HG03460 (cell line): ENCODE data around the gene METRN.
"Not testable (repeated sequence)": the region's sequence is repeated elsewhere in the genome, so short reads cannot be mapped to it uniquely, and the experiment has no call there.

Experiments used
- ATAC-seq: cut with Tn5 transposase; IDR thresholded peaks from one replicate; pipeline ENCODE4 v1.9.1; 2021; ENCODE audit not compliant: unreplicated experiment

Gene METRN

GRCh38 chr16:708959-709358 lies 6.0 kb upstream of the METRN start:
- no peak for ATAC-seq

GRCh38 chr16:709566-710499 lies 5.1 kb upstream of the METRN start:
- no peak for ATAC-seq

- no peak for ATAC-seq
Measured at GRCh38 chr16:710500-711075, 4.3 kb upstream of the METRN start.

GRCh38 chr16:711084-711483 lies 3.8 kb upstream of the METRN start:
- ATAC-seq: no peak

- no peak for ATAC-seq
Measured at GRCh38 chr16:711548-712320, 3.2 kb upstream of the METRN start.

- ATAC-seq: not testable (repeated sequence)
Measured at GRCh38 chr16:712740-713250, 2.1 kb upstream of the METRN start.

- ATAC-seq: no peak
Measured at GRCh38 chr16:714079-714478, 839 bp upstream of the METRN start.

- peak; percentile 9 for ATAC-seq
Measured at GRCh38 chr16:715477-716199, 720 bp downstream of the METRN start.

- no peak for ATAC-seq
Measured at GRCh38 chr16:716200-716568, 1.3 kb downstream of the METRN start.

- no peak for ATAC-seq
Measured at GRCh38 chr16:716768-717325, 1.9 kb downstream of the METRN start.

GRCh38 chr16:717450-718245 lies 2.7 kb downstream of the METRN start:
- no peak for ATAC-seq

GRCh38 chr16:718389-718788 lies 3.5 kb downstream of the METRN start:
- ATAC-seq: no peak

- no peak for ATAC-seq
Measured at GRCh38 chr16:718922-719321, 4.0 kb downstream of the METRN start.

GRCh38 chr16:719815-720446 lies 5.0 kb downstream of the METRN start:
- ATAC-seq: no peak

GRCh38 chr16:720447-720989 lies 5.6 kb downstream of the METRN start:
- peak; percentile 29 for ATAC-seq

GRCh38 chr16:720990-721764 lies 6.3 kb downstream of the METRN start, which contains the start of gene ANTKMT:
ANTKMT (plus strand) TSS chr16:721146; CDS start chr16:721275, 129 bp downstream.
- ATAC-seq: peak; percentile 59

GRCh38 chr16:721765-722540 lies 7.0 kb downstream of the METRN start:
- ATAC-seq: no peak
